Ishikawa (cell line): Measurements from ENCODE around the gene SLC25A45.

Experiments used
- CEBPB ChIP-seq: IDR thresholded peaks from 2 replicates; pipeline ENCODE4 v1.6.1; 2012
- EGR1 ChIP-seq: IDR thresholded peaks from 2 replicates; pipeline ENCODE4 v1.6.1; 2012
- EP300 ChIP-seq: IDR thresholded peaks from 2 replicates; pipeline ENCODE4 v1.6.1; 2012; ENCODE audit warnings: borderline replicate concordance
- FOXM1 ChIP-seq: IDR thresholded peaks from 2 replicates; pipeline ENCODE4 v1.6.1; 2012; ENCODE audit warnings: low read depth, borderline replicate concordance
- MAX ChIP-seq: IDR thresholded peaks from 2 replicates; pipeline ENCODE4 v1.6.1; 2012
- NFIC ChIP-seq: IDR thresholded peaks from 2 replicates; pipeline ENCODE4 v1.6.1; 2012
- RAD21 ChIP-seq: IDR thresholded peaks from 2 replicates; pipeline ENCODE4 v1.6.1; 2012; ENCODE audit warnings: low read depth
- REST ChIP-seq: IDR thresholded peaks from 2 replicates; pipeline ENCODE4 v1.6.1; 2012; ENCODE audit warnings: low read depth, mild to moderate bottlenecking
- TAF1 ChIP-seq: IDR thresholded peaks from 2 replicates; pipeline ENCODE4 v1.6.1; 2012; ENCODE audit warnings: low read depth, mild to moderate bottlenecking
- TCF12 ChIP-seq: IDR thresholded peaks from 2 replicates; pipeline ENCODE4 v1.6.1; 2012; ENCODE audit warnings: low read depth
- TEAD4 ChIP-seq: IDR thresholded peaks from 2 replicates; pipeline ENCODE4 v1.6.1; 2012
- USF1 ChIP-seq: IDR thresholded peaks from 2 replicates; pipeline ENCODE4 v1.6.1; 2012
- YY1 ChIP-seq: IDR thresholded peaks from 2 replicates; pipeline ENCODE4 v1.6.1; 2012; ENCODE audit warnings: low read depth
- ZBTB7A ChIP-seq: IDR thresholded peaks from 2 replicates; pipeline ENCODE4 v1.6.1; 2012; ENCODE audit warnings: low read depth

Gene SLC25A45

GRCh38 chr11:65390099-65390941, 7.9 kb upstream of the SLC25A45 start:
- TF ChIP-seq FOXM1 (no peak), TEAD4 (no peak), EP300 (no peak), MAX (no peak), ZBTB7A (no peak; the same call in 1 of the 2 replicates), TAF1 (no peak), CEBPB (no peak), EGR1 (no peak), YY1 (no peak), RAD21 (no peak), REST (no peak)

- TF ChIP-seq USF1 (no peak), MAX (no peak), EGR1 (no peak), REST (no peak), YY1 (no peak)
Observed at GRCh38 chr11:65389294-65389980, 7.0 kb upstream of the SLC25A45 start.

GRCh38 chr11:65388731-65389130, 6.3 kb upstream of the SLC25A45 start:
- no peak for TF ChIP-seq ZBTB7A
- TF ChIP-seq TEAD4, result no peak
- no peak for TF ChIP-seq TCF12
- TF ChIP-seq NFIC, result no peak
- no peak for TF ChIP-seq MAX
- no peak for TF ChIP-seq RAD21
- TF ChIP-seq USF1, result no peak
- no peak for TF ChIP-seq TAF1

GRCh38 chr11:65386307-65387140, 4.1 kb upstream of the SLC25A45 start, which contains the start of gene FRMD8:
Gene FRMD8 (plus strand): TSS chr11:65386637. CDS start chr11:65387037, 400 bp downstream.
- TF ChIP-seq EP300 (no peak; the same call in 1 of the 2 replicates), YY1 (no peak), RAD21 (no peak), TEAD4 (no peak), MAX (peak; percentile 98), CEBPB (no peak), FOXM1 (no peak), TCF12 (no peak), REST (no peak), ZBTB7A (no peak), NFIC (no peak), USF1 (peak; percentile 65; the same call in 1 of the 2 replicates), EGR1 (no peak)
